NCI-H69 (cell line): ENCODE results near the gene OTC.

Source experiments
- DNase-seq: peaks from one replicate; lab custom pipeline; 2025; lab: John Stamatoyannopoulos, UW

OTC gene

DNA sequence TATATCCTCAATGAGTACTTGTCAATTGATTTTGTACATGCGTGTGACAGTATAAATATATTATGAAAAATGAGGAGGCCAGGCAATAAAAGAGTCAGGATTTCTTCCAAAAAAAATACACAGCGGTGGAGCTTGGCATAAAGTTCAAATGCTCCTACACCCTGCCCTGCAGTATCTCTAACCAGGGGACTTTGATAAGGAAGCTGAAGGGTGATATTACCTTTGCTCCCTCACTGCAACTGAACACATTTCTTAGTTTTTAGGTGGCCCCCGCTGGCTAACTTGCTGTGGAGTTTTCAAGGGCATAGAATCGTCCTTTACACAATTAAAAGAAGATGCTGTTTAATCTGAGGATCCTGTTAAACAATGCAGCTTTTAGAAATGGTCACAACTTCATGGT, at the start of gene OTC:
Gene OTC, plus strand, starts transcription at position 243 of the 400 bp plus-strand sequence. Its CDS starts 93 bp downstream, at position 336.
- DNase-seq = no peak

DNA sequence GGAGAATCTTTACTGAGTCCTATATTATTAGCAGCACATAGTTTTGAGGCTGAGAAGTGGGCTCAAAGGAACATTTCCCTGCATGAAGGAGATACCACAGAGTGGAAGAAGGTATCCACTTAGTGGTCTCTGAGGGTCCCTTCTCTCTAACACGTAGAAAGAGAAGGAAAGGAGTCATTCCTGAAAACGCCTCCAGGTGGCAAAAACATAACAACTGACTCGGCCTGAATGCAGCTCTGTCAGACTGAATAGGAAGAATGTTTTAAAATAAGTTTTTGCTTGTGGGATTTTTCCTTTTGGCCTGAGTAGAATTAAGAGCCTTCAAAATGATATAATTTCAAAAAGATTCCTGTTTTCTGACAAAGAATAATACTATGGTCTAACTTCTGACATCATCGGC, 48.4 kb upstream of the OTC start:
- DNase-seq = peak; percentile 2

DNA sequence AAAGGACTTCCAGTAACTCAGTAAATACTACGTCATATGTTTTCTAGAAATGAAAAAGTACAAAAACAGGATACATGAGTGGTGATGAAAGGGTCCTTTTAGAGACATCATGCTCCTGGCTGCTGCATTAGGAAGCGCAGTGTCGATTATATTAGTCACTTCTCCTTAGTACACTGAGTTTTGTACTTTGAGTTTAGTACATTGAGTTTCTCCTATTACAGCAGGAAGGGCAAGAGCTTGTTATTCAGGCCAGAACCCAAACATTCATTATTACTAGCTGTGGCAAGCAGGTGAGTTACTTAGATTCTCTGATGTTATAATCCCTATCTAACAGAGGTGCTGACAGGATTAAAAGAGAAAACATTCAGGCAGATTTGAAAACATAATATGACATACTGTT, 46.4 kb upstream of the OTC start:
- DNase-seq = no peak

DNA sequence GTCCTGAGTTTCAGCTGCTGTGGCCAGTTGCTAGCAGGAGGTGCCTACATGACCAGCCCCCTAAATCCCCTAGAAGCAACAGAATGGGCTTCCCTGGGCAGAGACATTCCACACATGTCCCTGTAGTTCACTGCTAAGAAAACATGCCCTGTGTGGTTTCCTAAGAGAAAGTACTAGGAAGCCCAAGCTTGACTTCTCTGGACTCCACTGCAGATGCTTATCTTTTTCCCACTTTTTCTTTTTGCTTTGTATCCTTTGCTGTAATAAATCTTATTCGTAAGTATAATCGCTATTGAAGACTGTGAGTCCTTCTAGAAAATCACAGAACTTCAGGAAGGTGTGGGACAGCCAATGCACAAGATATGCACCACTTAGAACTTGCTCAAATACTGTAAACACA, 40.7 kb upstream of the OTC start:
- no peak for DNase-seq

GRCh38 chrX:38312436-38312835, 40.0 kb upstream of the OTC start:
- no peak for DNase-seq

DNA sequence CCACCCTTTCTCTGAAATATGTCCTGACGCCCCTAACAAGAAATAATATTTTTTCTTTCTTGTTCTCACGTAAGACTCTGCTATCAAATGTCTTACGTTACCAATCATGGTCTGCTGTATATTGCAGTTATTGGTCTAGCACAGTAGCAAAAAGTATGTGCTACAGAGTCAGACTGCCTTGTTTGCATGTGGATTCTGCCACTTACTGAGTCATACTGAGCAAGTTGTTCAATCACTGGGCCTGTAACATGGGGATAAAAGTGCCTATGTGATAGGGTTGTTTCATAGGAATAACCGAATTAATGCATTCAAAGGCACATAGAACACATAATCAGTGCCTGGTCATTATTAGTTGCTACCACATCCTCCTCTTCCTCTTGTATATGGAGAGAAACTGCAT, 39.2 kb upstream of the OTC start:
- DNase-seq = no peak

GRCh38 chrX:38315186-38315585, 37.2 kb upstream of the OTC start:
- DNase-seq = no peak

DNA sequence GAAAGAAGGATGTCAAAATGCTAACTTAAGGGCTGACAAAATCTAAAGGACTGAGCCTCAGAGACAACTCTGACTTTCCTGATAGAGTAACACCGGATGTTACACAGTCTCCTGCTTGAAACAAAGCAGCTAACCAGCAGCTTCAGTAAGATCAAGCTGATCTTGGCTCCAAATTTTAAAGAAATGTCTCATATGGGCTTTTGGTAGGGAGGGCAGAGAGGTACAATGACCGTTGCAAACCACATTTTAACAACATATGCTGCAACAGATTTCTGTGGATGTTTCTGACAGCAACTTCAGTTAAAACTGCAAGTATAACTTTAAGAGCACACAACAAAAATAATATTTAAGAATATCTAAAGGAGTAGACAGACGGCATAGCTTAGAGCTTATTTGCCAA, 34.2 kb upstream of the OTC start:
- no peak for DNase-seq

DNA sequence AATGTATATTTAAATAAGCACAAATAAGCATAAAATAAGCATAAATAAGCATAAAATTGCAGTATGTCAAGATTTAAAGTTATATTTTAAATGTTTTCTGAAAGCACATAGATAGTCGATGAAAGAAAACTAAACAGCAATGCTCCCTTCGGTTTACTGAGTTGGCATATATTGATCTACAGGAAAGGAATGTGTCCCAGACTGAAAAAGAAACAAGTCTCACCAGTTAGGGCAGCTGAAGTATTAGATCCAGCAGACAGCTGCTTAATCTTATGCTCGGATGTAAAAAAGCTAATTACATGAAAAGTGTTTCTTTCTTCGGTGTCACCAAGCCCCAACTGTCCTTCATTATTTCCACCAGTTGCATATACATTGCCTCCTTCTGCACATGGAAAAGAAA, 33.8 kb upstream of the OTC start:
- no peak for DNase-seq

DNA sequence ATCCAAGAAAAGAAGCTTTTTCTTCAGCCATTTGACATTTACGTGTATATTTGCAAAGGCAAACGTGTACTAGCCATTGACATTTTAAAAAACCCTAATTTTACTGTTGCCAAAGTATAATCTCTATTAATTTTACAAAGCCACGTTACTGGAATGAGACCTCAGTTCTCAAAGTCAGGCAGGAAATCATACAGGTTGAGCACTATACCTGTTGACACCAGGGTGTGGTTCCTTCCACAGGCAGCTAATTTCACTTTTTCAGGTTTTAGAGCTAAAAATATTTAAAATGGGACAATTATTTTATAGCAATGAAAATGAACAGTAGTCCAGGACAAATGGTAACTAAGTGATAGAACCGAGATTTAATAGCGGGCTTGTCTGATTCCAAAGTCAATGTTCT, 31.6 kb upstream of the OTC start:
- DNase-seq = no peak

DNA sequence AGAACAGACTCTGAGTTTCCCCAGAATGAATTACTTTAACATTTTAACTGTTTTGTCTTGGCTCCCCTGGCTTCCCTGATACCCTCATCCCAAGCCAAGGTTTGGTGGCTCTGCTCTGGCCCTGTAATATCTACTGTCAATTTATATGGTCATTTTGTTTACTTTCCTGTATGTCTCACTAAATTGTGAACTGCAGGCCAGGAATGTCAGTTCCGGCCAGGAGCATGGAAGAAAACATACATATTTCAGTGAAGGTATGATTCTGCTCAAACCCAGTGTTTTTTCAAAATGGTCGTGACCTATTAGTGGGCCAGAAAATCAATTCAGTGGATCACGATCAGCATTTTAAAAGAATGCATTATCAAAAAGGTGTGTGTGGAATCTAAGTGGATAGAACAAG, 26.3 kb upstream of the OTC start:
- no peak for DNase-seq

GRCh38 chrX:38327007-38327774, 25.2 kb upstream of the OTC start, which contains the start of gene RPGR:
Gene RPGR, minus strand, starts transcription at chrX:38327509. Its CDS starts 142 bp downstream, at chrX:38327367.
- peak; percentile 94 for DNase-seq

GRCh38 chrX:38327775-38328081, 24.7 kb upstream of the OTC start:
- DNase-seq = no peak

DNA sequence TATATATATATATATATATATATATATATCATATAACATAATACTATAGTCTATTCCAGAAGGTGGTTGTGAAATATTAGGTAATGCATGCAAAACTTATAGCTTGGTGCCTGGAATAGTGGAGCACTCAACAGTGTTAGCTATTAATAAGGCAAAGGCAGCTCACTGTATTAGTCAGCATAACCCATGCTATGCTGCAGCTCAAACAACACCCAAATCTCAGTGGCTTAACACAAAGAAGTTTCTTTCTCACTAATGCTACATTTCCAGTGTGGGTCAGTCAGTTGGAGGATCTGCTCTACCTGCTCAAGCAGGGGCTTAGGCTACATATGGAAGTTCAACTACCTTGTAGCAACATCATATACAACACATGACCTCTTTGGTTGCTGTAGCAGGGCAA, 19.9 kb upstream of the OTC start:
- no peak for DNase-seq

DNA sequence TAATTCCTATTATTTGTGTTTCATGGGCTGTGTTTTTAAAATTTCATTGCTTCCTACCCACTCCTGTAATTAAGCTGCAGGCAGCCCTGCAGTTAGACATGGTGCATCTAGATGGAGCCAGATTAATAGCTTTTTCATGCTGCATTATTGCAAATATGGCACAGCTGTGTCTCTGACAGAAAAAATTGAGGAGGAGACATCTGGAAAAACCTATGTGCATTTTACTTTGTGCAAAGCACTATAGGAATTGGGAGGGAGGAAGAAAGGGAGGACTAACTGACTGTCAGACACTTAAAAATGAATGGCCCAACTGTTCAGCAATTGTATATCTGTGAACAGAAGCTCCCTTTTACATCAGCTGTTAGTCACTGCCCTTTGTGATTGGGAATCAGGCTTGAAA, 17.0 kb upstream of the OTC start:
- peak; percentile 34 for DNase-seq

GRCh38 chrX:38336538-38337240, 15.7 kb upstream of the OTC start:
- no peak for DNase-seq

DNA sequence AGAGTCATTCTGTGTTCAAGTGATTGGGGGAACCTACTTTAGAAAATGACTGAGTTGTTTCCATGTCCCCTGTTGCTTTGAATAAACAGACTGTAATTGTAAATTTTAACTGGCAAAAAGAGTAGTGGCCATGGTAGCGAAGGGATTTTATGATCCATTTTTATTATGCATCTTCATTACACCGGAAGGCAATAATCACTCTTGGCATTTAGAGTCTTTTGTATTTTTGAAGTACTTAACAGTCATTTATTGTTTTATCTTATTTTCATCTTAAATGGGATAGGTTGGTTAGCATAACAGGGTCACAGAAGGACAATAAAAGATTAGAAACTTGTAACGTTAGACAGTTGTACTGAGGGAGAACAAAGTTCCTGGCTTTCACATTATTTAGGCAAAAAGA, 11.0 kb upstream of the OTC start:
- DNase-seq = peak; percentile 6

- DNase-seq = no peak
These were observed 9.3 kb upstream of the OTC start for GRCh38 chrX:38342853-38343778.

- DNase-seq = no peak
These were observed 6.3 kb upstream of the OTC start for GRCh38 chrX:38346150-38346549.

DNA sequence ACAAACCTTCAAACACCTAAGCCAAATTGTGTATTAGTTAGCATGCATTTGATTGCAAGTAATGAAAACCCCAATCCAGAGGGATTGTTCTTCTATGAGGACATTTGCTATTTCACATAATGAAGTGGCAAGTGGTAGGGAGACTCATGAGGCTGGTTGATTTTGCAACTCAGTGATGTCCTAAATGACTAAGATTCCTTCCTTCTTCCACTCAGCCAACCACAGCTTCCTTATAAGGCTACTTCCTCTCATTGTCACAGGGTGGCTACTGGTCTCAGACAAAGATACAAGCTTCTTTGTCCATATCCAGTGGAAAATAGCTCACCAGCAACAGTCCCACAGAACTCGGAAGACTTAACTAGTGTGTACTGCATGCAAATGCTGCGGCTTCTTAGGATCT, 5.3 kb upstream of the OTC start:
- DNase-seq = no peak

DNA sequence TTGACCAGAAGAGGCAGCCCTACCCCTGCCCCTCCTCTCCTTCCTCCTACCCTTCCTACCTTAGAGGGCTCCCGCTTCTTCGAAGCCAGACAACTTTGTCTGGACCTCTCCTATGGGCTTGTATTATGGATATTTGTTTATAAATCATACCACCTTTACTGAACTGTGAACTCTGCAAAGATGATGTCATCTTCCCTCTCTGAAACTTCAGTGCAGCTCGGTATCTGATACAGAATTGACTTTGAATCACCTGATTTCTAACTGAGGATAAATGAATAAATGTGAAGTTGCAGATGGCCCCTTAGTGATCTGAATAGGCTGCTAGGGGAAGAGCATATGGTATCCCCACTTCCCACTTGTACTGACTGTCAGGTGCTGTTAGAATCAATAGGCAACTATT, 1.1 kb upstream of the OTC start:
- DNase-seq = no peak

GRCh38 chrX:38356401-38356800, 4.0 kb downstream of the OTC start:
- no peak for DNase-seq
